HepG2 (cell line): ENCODE data around the gene DPYSL3. TPM values are rescaled to one million over a fixed set of nuclear protein-coding genes. Genes with fewer than 3 reads are reported as not detected.

Source experiments
- ATAC-seq: fragments of 200-7000 bp; cut with Tn5 transposase; 3 replicates; pipeline ENCODE4 v1.9.1; 2020; ENCODE audit warnings: mild to moderate bottlenecking, moderate library complexity
- BruUV-seq: library from RNA; stranded (reverse); fragments of 400-500 nt; replicated peaks from 2 replicates; lab custom pipeline; 2021; lab: Mats Ljungman, UMichigan
- CTCF ChIA-PET: fragments of 300-600 bp; formaldehyde crosslinking; extraction: SDS; loops from one replicate; lab custom pipeline; 2021; ENCODE audit warnings: low total read pairs, inconsistent platforms, low intra/inter-chr PET ratio; lab: Yijun Ruan, JAX
- POLR2A ChIA-PET: fragments of 350-600 bp; sonication (Branson Sonifier 250); formaldehyde crosslinking; loops from one replicate; lab custom pipeline; 2020; ENCODE audit warnings: antibody characterized with exemption, inconsistent platforms; lab: Yijun Ruan, JAX
- DNase-seq: peaks from one replicate; pipeline ENCODE4 v3.0.0-alpha.2; 2015; ENCODE audit warnings: low spot score
- FAIRE-seq: peaks from 3 replicates; lab custom pipeline; 2011; peaks lifted over from hg19 to GRCh38; lab: Jason Lieb, UNC
- H2AFZ ChIP-seq: one replicate; pipeline ENCODE4 v1.6.1; 2011; ENCODE audit warnings: low read length, inconsistent platforms
- H3K27ac ChIP-seq: fragments of 300-600 bp; 3 replicates; pipeline ENCODE4 v1.8.0; 2011; ENCODE audit warnings: mixed run types, mild to moderate bottlenecking, mixed read lengths, low read length, inconsistent platforms; ENCODE audit not compliant: insufficient read depth; ENCODE audit errors: extremely low read length
- H3K27me3 ChIP-seq, 2 experiments: fragments of 200-600 bp in 1 of 2; 2 replicates in 1 of 2; 3 replicates in 1 of 2; pipeline versions ENCODE4 v1.6.0 to v1.8.0; 2011; ENCODE audit warnings: low read length in 2 of 2, mild to moderate bottlenecking in 2 of 2, moderate library complexity in 2 of 2, inconsistent platforms in 1 of 2; ENCODE audit not compliant: insufficient read depth in 2 of 2, control insufficient read depth in 1 of 2
- H3K36me3 ChIP-seq, 2 experiments: fragments of 200-600 bp in 1 of 2; replicated peaks in 1 of 2; 2 replicates in 1 of 2; 3 replicates in 1 of 2; pipeline versions ENCODE4 v1.5.1 to v1.8.0; 2011; ENCODE audit warnings: low read length in 2 of 2, inconsistent platforms in 1 of 2; ENCODE audit not compliant: insufficient read depth in 2 of 2, control insufficient read depth in 1 of 2
- H3K4me1 ChIP-seq: 2 replicates; pipeline ENCODE4 v1.5.1; 2012; ENCODE audit warnings: low read length, inconsistent platforms; ENCODE audit not compliant: insufficient read depth
- H3K4me2 ChIP-seq: 2 replicates; pipeline ENCODE4 v1.6.0; 2011; ENCODE audit warnings: low read depth, low read length, inconsistent platforms
- H3K4me3 ChIP-seq, 3 experiments: fragments of 200-600 bp in 1 of 3; sonication (generic), shearing (Covaris generic) in 1 of 3; replicated peaks in 1 of 3; 2 replicates each; pipeline ENCODE4 v1.5.1; 2011 to 2016; ENCODE audit warnings: low read length in 3 of 3, inconsistent platforms in 2 of 3, low read depth in 2 of 3, mild to moderate bottlenecking in 2 of 3, control low read depth in 1 of 3, mixed read lengths in 1 of 3; ENCODE audit not compliant: insufficient read depth in 1 of 3
- H3K79me2 ChIP-seq: one replicate; pipeline ENCODE4 v1.6.1; 2011; ENCODE audit warnings: low read length, inconsistent platforms; ENCODE audit not compliant: insufficient read depth
- H3K9ac ChIP-seq: 2 replicates; pipeline ENCODE4 v1.6.0; 2011; ENCODE audit warnings: mild to moderate bottlenecking, low read depth, low read length, inconsistent platforms; ENCODE audit not compliant: insufficient read depth
- H3K9me3 ChIP-seq: 2 replicates; pipeline ENCODE4 v1.5.1; 2012; ENCODE audit warnings: mild to moderate bottlenecking, low read length
- H4K20me1 ChIP-seq: 2 replicates; pipeline ENCODE4 v1.6.0; 2011; ENCODE audit warnings: inconsistent platforms, mild to moderate bottlenecking, low read length, moderate library complexity; ENCODE audit not compliant: insufficient read depth
- BRD4 ChIP-seq: sonication (generic); formaldehyde crosslinking; IDR thresholded peaks from 2 replicates; pipeline ENCODE4 v1.4.0; 2020; ENCODE audit warnings: missing genetic modification reagents
- CEBPB ChIP-seq: IDR thresholded peaks from 2 replicates; pipeline ENCODE4 v1.6.1; 2011; ENCODE audit warnings: low read depth, low read length, improper control_type of control experiment, borderline replicate concordance
- KLF16 ChIP-seq, 2 experiments: sonication (generic) in 1 of 2; formaldehyde crosslinking in 1 of 2; IDR thresholded peaks; 2 replicates each; pipeline versions ENCODE4 v1.6.1 to v1.8.0; 2016 to 2023; ENCODE audit warnings: missing genetic modification reagents in 2 of 2, missing compliant biosample characterization in 1 of 2
- MAFK ChIP-seq, 2 experiments: IDR thresholded peaks in 1 of 2; conservative IDR thresholded peaks in 1 of 2; 2 replicates each; pipeline ENCODE4 v1.6.1; 2011; ENCODE audit warnings: improper control_type of control experiment in 2 of 2, low read length in 2 of 2
- PHF8 ChIP-seq: sonication (generic); formaldehyde crosslinking; IDR thresholded peaks from 2 replicates; pipeline ENCODE4 v1.5.0; 2020; ENCODE audit warnings: missing genetic modification reagents
- ZBTB21 ChIP-seq: sonication (generic); formaldehyde crosslinking; IDR thresholded peaks from 2 replicates; pipeline ENCODE4 v1.4.0; 2020; ENCODE audit warnings: missing genetic modification reagents
- ZC3H4 ChIP-seq: sonication (generic); formaldehyde crosslinking; IDR thresholded peaks from 2 replicates; pipeline ENCODE4 v1.4.0; 2020; ENCODE audit warnings: missing genetic modification reagents, borderline replicate concordance
- ZNF430 ChIP-seq: sonication (generic); formaldehyde crosslinking; IDR thresholded peaks from 2 replicates; pipeline ENCODE4 v1.9.0; 2021; ENCODE audit warnings: mild to moderate bottlenecking, missing genetic modification reagents
- ZNF749 ChIP-seq: sonication (generic); formaldehyde crosslinking; IDR thresholded peaks from 2 replicates; pipeline ENCODE4 v1.8.0; 2022; ENCODE audit warnings: mild to moderate bottlenecking, missing genetic modification reagents, moderate library complexity, borderline replicate concordance
- ZSCAN21 ChIP-seq: sonication (generic); formaldehyde crosslinking; IDR thresholded peaks from 2 replicates; pipeline ENCODE4 v1.8.0; 2022; ENCODE audit warnings: mild to moderate bottlenecking, missing genetic modification reagents, moderate library complexity, borderline replicate concordance
- WGBS: methylation state at CpG from one replicate; pipeline ENCODE4 v1.1.6; 2017; ENCODE audit warnings: low lambda C conversion rate; 5-methylcytosine and 5-hydroxymethylcytosine counted together
- in situ Hi-C: cut with HindIII; loops from 2 replicates; pipeline ENCODE4 v1.10.0; 2017; ENCODE audit warnings: low pct_unique_long_range_greater_than_20kb; ENCODE audit not compliant: extremely low pct_ligation_motif_present
- intact Hi-C: fragments of 100-400 bp; cut with micrococcal nuclease; formaldehyde crosslinking; loops from one replicate; pipeline ENCODE4 v1.10.0; 2022; ENCODE audit not compliant: unreplicated experiment
- polyA plus RNA-seq, 8 experiments: library from polyadenylated mRNA; depleted of rRNA in 3 of 8; stranded (reverse) in 7 of 8; unstranded in 1 of 8; fragments of >200 nt; fragmentation: Illumina TruSeq in 4 of 8; extraction: Trizol in 4 of 8; gene quantifications; 2 replicates each; pipeline versions ENCODE4 v1.2.1 to v1.2.3, GENCODE V29; 2011 to 2016; ENCODE audit warnings: low read depth in 4 of 8, missing spikeins in 1 of 8, mixed read lengths in 1 of 8; ENCODE audit not compliant: insufficient read depth in 1 of 8
- total RNA-seq, 5 experiments: library from RNA; depleted of rRNA; stranded (reverse); fragments of >200 nt; fragmentation: Illumina TruSeq; extraction: Trizol; gene quantifications; 2 replicates each; pipeline ENCODE4 v1.2.3, GENCODE V29; 2016; ENCODE audit warnings: low read depth in 1 of 5
- TF ChIP-seq, protein P1 (sequence below), 2 experiments: sonication (generic) in 1 of 2; formaldehyde crosslinking in 1 of 2; IDR thresholded peaks; 2 replicates each; pipeline versions ENCODE4 v1.5.1 to v1.6.1; 2011 to 2020; ENCODE audit warnings: borderline replicate concordance in 1 of 2, low read depth in 1 of 2, low read length in 1 of 2, mild to moderate bottlenecking in 1 of 2, missing genetic modification reagents in 1 of 2, moderate library complexity in 1 of 2

Gene DPYSL3
- total and polyA plus RNA-seq, 2 of the 13 experiments (the other 11 are each of a cell fraction or from before 2014, with no cell fraction given) = 0.08 to 0.15 TPM

DNA sequence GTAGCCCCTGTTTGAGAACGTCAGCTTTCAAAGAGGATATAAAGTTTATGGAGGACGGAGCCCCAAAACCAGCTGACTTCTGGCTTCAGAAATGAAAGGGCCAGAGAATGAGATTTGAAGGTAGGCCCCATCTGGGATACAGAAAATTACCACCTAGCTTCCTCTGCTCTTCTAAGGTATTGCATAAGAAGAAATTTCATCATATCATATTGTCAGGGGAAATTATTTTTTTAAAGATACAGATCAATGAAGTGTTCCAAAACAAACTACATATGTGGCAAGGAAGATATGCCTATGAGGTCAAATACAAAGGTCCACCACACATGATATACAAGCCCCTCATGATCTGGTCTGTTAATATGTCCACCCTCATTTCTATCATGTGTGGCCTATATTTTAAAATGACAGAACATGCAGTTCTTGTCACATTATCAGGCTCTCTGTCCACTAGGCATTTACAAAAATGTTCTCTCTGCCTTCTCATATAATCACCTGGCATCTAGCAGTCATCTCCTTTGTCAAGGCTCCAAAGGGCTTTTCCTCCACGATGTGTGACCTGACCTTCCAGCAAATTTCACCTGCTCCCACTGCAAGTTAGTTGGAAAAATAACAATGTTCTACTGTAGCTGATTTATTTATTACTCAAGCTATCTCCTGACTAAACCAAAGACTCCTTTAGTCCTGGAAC lies 83.1 kb downstream of the DPYSL3 start:
- Histone ChIP-seq H2AFZ (no peak overlapping the region), H3K36me3 (no peaks in the 10 kb centered on the region), H3K9ac (no peak overlapping the region), H3K4me3 (no peak overlapping the region), H3K79me2 (no peaks in the 10 kb centered on the region), H3K9me3 (no peaks in the 10 kb centered on the region), H4K20me1 (no peaks in the 10 kb centered on the region), H3K4me2 (no peak overlapping the region), H3K4me1 (no peaks in the 10 kb centered on the region), H3K27me3 (no peaks in the 10 kb centered on the region), H3K27ac (no peak overlapping the region)
- FAIRE-seq (no peak), DNase-seq (no peak), ATAC-seq (no peak)
- TF ChIP-seq CEBPB (0 out of 2 replicates have a peak, but pooled peaks have one; percentile 6), ZC3H4 (CRISPR knock-in tag) (no peak), KLF16 (CRISPR knock-in tag; IDR thresholded peaks at IDR 0.05) (no peak), ZNF749 (no peak), PHF8 (CRISPR knock-in tag) (no peak)
- intact Hi-C loops (no loop called here), in situ Hi-C loops (no loop called here)
- 21% methylated on average over 3 of the region's 3 CpGs for WGBS
- ChIA-PET CTCF (no interaction called here), POLR2A (no interaction called here)
- BruUV-seq = no TSS peak

DNA sequence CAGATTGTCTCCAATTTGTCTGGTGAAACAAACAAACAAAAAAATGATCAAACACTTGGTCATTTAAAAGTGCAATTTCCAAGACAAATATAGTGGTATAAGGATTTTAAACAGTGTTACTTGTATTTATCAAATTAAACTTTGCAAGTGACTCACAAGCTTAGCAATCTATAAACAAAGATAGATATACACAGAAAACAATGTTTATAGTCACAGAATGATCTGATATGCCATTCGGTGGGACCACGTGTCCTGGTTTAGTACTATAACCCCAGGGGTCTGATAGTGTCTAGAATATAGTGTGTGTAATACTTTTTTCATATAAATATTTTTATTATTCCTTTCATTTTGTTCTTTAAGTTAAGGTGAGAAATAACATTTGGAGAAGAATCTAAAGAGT lies 91.3 kb downstream of the DPYSL3 start:
- TF ChIP-seq BRD4 (no peak), MAFK (conservative IDR thresholded peaks at IDR 0.05 in 1 of 2, IDR thresholded peaks at IDR 0.05 in 1 of 2; ENCODE audit: low read length in 2 of 2) (no peak), ZBTB21 (no peak), ZSCAN21 (CRISPR knock-in tag) (no peak), ZNF430 (CRISPR knock-in tag) (no peak)
- TF ChIP-seq, protein P1, sequence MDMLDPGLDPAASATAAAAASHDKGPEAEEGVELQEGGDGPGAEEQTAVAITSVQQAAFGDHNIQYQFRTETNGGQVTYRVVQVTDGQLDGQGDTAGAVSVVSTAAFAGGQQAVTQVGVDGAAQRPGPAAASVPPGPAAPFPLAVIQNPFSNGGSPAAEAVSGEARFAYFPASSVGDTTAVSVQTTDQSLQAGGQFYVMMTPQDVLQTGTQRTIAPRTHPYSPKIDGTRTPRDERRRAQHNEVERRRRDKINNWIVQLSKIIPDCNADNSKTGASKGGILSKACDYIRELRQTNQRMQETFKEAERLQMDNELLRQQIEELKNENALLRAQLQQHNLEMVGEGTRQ (IDR thresholded peaks at IDR 0.05; ENCODE audit: low read depth, low read length) = no peak
- TF ChIP-seq, protein P1 (CRISPR knock-in tag; IDR thresholded peaks at IDR 0.05; ENCODE audit: borderline replicate concordance) = no peak
- Histone ChIP-seq H3K4me2 (no peak overlapping the region), H3K27me3 (no peaks in the 10 kb centered on the region; a peak in 1 of 5 replicates), H3K36me3 (no peaks in the 10 kb centered on the region), H3K4me3 (no peak overlapping the region), H3K9me3 (no peaks in the 10 kb centered on the region), H2AFZ (no peak overlapping the region), H3K4me1 (no peaks in the 10 kb centered on the region), H3K27ac (no peak overlapping the region), H4K20me1 (no peaks in the 10 kb centered on the region), H3K79me2 (no peaks in the 10 kb centered on the region), H3K9ac (no peak overlapping the region)
- POLR2A ChIA-PET = no interaction called here
- ATAC-seq = no peak
- no peak for FAIRE-seq
- DNase-seq = no peak
- 4% methylated on average over 2 of the region's 2 CpGs for WGBS
- intact Hi-C loops = no loop called here
- in situ Hi-C loops = no loop called here
- no TSS peak for BruUV-seq
- CTCF ChIA-PET = no interaction called here
